Suprapubic skin (tissue), 4 donors: ENCODE measurements around the gene ZDHHC1.

Source experiments
- CTCF ChIP-seq, 2 donors: fragments of 200-600 bp in 1 of 2; fragments of 450-650 bp in 1 of 2; sonication (generic) in 1 of 2; IDR thresholded peaks; one replicate each; pipeline ENCODE4 v1.5.1; 2016 to 2019; ENCODE audit warnings: antibody characterized with exemption in 2 of 2, mild to moderate bottlenecking in 1 of 2, moderate library complexity in 1 of 2
- EP300 ChIP-seq: sonication (generic); formaldehyde crosslinking; IDR thresholded peaks from one replicate; pipeline ENCODE4 v1.6.1; 2017; ENCODE audit warnings: antibody characterized with exemption
- POLR2A ChIP-seq, 2 donors: fragments of 450-650 bp; IDR thresholded peaks; one replicate each; pipeline ENCODE4 v1.6.1; 2017; ENCODE audit warnings: antibody characterized with exemption in 2 of 2, mild to moderate bottlenecking in 2 of 2, moderate library complexity in 2 of 2
- POLR2AphosphoS5 ChIP-seq, 3 donors: sonication (generic); formaldehyde crosslinking; IDR thresholded peaks; one replicate each; pipeline ENCODE4 v1.6.1; 2017; ENCODE audit warnings: antibody characterized with exemption in 3 of 3

- TF ChIP-seq EP300, result no peak
- TF ChIP-seq POLR2AphosphoS5 (IDR thresholded peaks at IDR 0.05), result no peak
- TF ChIP-seq POLR2A (IDR thresholded peaks at IDR 0.05), result no peak
- TF ChIP-seq CTCF (IDR thresholded peaks at IDR 0.05), result no peak
Observed at GRCh38 chr16:67449336-67449735, 33.1 kb upstream of the ZDHHC1 start.
